GM12878 (cell line): ENCODE measurements around the gene CHURC1.

ENCODE experiments used
- BCLAF1 ChIP-seq: fragments of 450-650 bp; IDR thresholded peaks from 2 replicates; pipeline ENCODE4 v1.6.1; 2017; ENCODE audit warnings: antibody characterized with exemption, mild to moderate bottlenecking, moderate library complexity
- EP300 ChIP-seq, 2 experiments: fragments of 150-350 bp in 1 of 2; IDR thresholded peaks; 2 replicates each; pipeline ENCODE4 v1.6.1; 2011 to 2012; ENCODE audit warnings: low read depth in 2 of 2, low read length in 2 of 2, borderline replicate concordance in 1 of 2, improper control_type of control experiment in 1 of 2, inconsistent platforms in 1 of 2; ENCODE audit not compliant: control insufficient read depth in 1 of 2
- PAX8 ChIP-seq: fragments of 450-650 bp; IDR thresholded peaks from 2 replicates; pipeline ENCODE4 v1.6.1; 2017; ENCODE audit warnings: mild to moderate bottlenecking, moderate library complexity
- POLR2AphosphoS2 ChIP-seq: IDR thresholded peaks from 2 replicates; pipeline ENCODE4 v1.6.1; 2011; ENCODE audit warnings: low read depth, mild to moderate bottlenecking, low read length, improper control_type of control experiment, moderate library complexity
- RFX5 ChIP-seq: IDR thresholded peaks from 2 replicates; pipeline ENCODE4 v1.6.1; 2011; ENCODE audit warnings: low read depth, low read length, improper control_type of control experiment
- SMC3 ChIP-seq: IDR thresholded peaks from 2 replicates; pipeline ENCODE4 v1.6.1; 2011; ENCODE audit warnings: low read length, improper control_type of control experiment, borderline replicate concordance
- SP1 ChIP-seq: IDR thresholded peaks from one replicate; pipeline ENCODE4 v1.6.1; 2011; ENCODE audit warnings: low read depth, low read length
- ZNF24 ChIP-seq: fragments of 450-650 bp; IDR thresholded peaks from 2 replicates; pipeline ENCODE4 v1.6.1; 2017; ENCODE audit warnings: antibody characterized with exemption, mild to moderate bottlenecking
- TF ChIP-seq, protein P1 (sequence below), 3 experiments: IDR thresholded peaks in 2 of 3; conservative IDR thresholded peaks in 1 of 3; 2 replicates each; pipeline ENCODE4 v1.5.1; 2011; ENCODE audit warnings: low read depth in 3 of 3, low read length in 3 of 3, mild to moderate bottlenecking in 3 of 3, control low read depth in 2 of 3, moderate library complexity in 2 of 3, inconsistent platforms in 1 of 3, mixed read lengths in 1 of 3; ENCODE audit not compliant: control insufficient read depth in 2 of 3, insufficient read depth in 1 of 3; ENCODE audit errors: extremely low read depth in 1 of 3
- TF ChIP-seq, protein P2 (sequence below): IDR thresholded peaks from 2 replicates; pipeline ENCODE4 v1.6.1; 2011; ENCODE audit warnings: low read depth, low read length, improper control_type of control experiment, borderline replicate concordance
- TF ChIP-seq, protein P3 (sequence below): fragments of 450-650 bp; IDR thresholded peaks from 2 replicates; pipeline ENCODE4 v1.6.1; 2016; ENCODE audit warnings: mild to moderate bottlenecking
- TF ChIP-seq, protein P4 (sequence below): fragments of 150-350 bp; IDR thresholded peaks from 2 replicates; pipeline ENCODE4 v1.6.1; 2014; ENCODE audit warnings: mild to moderate bottlenecking, low read depth, low read length
- TF ChIP-seq, protein P5 (sequence below): fragments of 450-650 bp; IDR thresholded peaks from 2 replicates; pipeline ENCODE4 v1.6.1; 2017; ENCODE audit warnings: mild to moderate bottlenecking

DNA sequence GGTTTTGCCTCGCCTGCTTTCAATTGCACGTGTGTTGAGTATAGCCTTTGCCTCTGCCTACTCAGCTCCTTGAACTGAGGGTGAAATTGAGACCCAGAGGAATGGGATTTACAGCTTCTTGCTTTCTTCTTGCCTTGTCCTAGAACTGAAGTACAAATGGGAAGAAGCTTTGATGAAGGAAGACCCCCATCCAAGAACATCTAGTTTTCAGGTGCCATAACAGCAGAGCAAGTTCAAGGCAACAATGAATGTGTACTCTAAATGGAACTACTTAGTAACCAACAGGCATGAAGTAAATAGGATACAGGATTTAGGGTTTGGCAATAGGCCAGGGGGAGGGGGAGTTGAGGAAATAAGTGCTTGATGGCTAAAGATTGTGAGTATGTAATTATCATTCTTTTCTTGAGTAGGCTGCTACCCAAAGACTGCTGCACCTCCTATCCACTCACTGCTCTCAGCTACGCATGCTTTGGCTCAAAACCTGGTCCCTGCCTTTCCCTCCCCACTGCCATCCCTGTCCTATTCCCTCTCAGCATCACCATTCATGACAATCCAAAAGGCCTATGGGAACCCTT is 26.2 kb downstream of the CHURC1 start:
- TF ChIP-seq PAX8, result no peak
- TF ChIP-seq, protein P1, sequence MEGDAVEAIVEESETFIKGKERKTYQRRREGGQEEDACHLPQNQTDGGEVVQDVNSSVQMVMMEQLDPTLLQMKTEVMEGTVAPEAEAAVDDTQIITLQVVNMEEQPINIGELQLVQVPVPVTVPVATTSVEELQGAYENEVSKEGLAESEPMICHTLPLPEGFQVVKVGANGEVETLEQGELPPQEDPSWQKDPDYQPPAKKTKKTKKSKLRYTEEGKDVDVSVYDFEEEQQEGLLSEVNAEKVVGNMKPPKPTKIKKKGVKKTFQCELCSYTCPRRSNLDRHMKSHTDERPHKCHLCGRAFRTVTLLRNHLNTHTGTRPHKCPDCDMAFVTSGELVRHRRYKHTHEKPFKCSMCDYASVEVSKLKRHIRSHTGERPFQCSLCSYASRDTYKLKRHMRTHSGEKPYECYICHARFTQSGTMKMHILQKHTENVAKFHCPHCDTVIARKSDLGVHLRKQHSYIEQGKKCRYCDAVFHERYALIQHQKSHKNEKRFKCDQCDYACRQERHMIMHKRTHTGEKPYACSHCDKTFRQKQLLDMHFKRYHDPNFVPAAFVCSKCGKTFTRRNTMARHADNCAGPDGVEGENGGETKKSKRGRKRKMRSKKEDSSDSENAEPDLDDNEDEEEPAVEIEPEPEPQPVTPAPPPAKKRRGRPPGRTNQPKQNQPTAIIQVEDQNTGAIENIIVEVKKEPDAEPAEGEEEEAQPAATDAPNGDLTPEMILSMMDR (IDR thresholded peaks at IDR 0.05 in 2 of 3, conservative IDR thresholded peaks at IDR 0.05 in 1 of 3; ENCODE audit: control insufficient read depth in 2 of 3, extremely low read depth in 1 of 3, insufficient read depth in 1 of 3, low read depth in 3 of 3, low read length in 3 of 3), result no peak
- TF ChIP-seq, protein P2, sequence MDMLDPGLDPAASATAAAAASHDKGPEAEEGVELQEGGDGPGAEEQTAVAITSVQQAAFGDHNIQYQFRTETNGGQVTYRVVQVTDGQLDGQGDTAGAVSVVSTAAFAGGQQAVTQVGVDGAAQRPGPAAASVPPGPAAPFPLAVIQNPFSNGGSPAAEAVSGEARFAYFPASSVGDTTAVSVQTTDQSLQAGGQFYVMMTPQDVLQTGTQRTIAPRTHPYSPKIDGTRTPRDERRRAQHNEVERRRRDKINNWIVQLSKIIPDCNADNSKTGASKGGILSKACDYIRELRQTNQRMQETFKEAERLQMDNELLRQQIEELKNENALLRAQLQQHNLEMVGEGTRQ, result no peak
- no peak for TF ChIP-seq SMC3
- no peak for TF ChIP-seq EP300 (IDR thresholded peaks at IDR 0.05; ENCODE audit: borderline replicate concordance in 1 of 2, control insufficient read depth in 1 of 2, low read depth in 2 of 2, low read length in 2 of 2)
- no peak for TF ChIP-seq POLR2AphosphoS2
- TF ChIP-seq SP1, result no peak
- TF ChIP-seq BCLAF1, result no peak
- TF ChIP-seq, protein P3, sequence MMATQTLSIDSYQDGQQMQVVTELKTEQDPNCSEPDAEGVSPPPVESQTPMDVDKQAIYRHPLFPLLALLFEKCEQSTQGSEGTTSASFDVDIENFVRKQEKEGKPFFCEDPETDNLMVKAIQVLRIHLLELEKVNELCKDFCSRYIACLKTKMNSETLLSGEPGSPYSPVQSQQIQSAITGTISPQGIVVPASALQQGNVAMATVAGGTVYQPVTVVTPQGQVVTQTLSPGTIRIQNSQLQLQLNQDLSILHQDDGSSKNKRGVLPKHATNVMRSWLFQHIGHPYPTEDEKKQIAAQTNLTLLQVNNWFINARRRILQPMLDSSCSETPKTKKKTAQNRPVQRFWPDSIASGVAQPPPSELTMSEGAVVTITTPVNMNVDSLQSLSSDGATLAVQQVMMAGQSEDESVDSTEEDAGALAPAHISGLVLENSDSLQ, result no peak
- TF ChIP-seq, protein P4, sequence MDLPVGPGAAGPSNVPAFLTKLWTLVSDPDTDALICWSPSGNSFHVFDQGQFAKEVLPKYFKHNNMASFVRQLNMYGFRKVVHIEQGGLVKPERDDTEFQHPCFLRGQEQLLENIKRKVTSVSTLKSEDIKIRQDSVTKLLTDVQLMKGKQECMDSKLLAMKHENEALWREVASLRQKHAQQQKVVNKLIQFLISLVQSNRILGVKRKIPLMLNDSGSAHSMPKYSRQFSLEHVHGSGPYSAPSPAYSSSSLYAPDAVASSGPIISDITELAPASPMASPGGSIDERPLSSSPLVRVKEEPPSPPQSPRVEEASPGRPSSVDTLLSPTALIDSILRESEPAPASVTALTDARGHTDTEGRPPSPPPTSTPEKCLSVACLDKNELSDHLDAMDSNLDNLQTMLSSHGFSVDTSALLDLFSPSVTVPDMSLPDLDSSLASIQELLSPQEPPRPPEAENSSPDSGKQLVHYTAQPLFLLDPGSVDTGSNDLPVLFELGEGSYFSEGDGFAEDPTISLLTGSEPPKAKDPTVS, result no peak
- no peak for TF ChIP-seq ZNF24
- TF ChIP-seq, protein P5, sequence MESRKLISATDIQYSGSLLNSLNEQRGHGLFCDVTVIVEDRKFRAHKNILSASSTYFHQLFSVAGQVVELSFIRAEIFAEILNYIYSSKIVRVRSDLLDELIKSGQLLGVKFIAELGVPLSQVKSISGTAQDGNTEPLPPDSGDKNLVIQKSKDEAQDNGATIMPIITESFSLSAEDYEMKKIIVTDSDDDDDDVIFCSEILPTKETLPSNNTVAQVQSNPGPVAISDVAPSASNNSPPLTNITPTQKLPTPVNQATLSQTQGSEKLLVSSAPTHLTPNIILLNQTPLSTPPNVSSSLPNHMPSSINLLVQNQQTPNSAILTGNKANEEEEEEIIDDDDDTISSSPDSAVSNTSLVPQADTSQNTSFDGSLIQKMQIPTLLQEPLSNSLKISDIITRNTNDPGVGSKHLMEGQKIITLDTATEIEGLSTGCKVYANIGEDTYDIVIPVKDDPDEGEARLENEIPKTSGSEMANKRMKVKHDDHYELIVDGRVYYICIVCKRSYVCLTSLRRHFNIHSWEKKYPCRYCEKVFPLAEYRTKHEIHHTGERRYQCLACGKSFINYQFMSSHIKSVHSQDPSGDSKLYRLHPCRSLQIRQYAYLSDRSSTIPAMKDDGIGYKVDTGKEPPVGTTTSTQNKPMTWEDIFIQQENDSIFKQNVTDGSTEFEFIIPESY, result no peak
- TF ChIP-seq RFX5, result no peak
